ENCODE measurements around the gene IFT81.

- no peak for TF ChIP-seq CTCF (conservative IDR thresholded peaks at IDR 0.05; ENCODE audit: low read depth in 2 of 2)
- no peak for TF ChIP-seq EZH2phosphoT487 (IDR thresholded peaks at IDR 0.05; ENCODE audit: unreplicated experiment)
- TF ChIP-seq EZH2 (IDR thresholded peaks at IDR 0.05; ENCODE audit: low read depth, unreplicated experiment): no peak
- TF ChIP-seq POLR2AphosphoS5 (IDR thresholded peaks at IDR 0.05; ENCODE audit: low read depth): no peak
- TF ChIP-seq, protein P1, sequence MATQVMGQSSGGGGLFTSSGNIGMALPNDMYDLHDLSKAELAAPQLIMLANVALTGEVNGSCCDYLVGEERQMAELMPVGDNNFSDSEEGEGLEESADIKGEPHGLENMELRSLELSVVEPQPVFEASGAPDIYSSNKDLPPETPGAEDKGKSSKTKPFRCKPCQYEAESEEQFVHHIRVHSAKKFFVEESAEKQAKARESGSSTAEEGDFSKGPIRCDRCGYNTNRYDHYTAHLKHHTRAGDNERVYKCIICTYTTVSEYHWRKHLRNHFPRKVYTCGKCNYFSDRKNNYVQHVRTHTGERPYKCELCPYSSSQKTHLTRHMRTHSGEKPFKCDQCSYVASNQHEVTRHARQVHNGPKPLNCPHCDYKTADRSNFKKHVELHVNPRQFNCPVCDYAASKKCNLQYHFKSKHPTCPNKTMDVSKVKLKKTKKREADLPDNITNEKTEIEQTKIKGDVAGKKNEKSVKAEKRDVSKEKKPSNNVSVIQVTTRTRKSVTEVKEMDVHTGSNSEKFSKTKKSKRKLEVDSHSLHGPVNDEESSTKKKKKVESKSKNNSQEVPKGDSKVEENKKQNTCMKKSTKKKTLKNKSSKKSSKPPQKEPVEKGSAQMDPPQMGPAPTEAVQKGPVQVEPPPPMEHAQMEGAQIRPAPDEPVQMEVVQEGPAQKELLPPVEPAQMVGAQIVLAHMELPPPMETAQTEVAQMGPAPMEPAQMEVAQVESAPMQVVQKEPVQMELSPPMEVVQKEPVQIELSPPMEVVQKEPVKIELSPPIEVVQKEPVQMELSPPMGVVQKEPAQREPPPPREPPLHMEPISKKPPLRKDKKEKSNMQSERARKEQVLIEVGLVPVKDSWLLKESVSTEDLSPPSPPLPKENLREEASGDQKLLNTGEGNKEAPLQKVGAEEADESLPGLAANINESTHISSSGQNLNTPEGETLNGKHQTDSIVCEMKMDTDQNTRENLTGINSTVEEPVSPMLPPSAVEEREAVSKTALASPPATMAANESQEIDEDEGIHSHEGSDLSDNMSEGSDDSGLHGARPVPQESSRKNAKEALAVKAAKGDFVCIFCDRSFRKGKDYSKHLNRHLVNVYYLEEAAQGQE (IDR thresholded peaks at IDR 0.05; ENCODE audit: unreplicated experiment): no peak
- TF ChIP-seq CREB1 (CRISPR knock-in tag; IDR thresholded peaks at IDR 0.05; ENCODE audit: low read depth): no peak
- no peak for TF ChIP-seq ZNF114 (CRISPR knock-in tag; IDR thresholded peaks at IDR 0.05)
These were observed 33.7 kb upstream of the IFT81 start for GRCh38 chr12:110090266-110091135.

All from GM23338 (cell line).